Measurements from ENCODE around the gene CYFIP1.

The CYFIP1 gene

DNA sequence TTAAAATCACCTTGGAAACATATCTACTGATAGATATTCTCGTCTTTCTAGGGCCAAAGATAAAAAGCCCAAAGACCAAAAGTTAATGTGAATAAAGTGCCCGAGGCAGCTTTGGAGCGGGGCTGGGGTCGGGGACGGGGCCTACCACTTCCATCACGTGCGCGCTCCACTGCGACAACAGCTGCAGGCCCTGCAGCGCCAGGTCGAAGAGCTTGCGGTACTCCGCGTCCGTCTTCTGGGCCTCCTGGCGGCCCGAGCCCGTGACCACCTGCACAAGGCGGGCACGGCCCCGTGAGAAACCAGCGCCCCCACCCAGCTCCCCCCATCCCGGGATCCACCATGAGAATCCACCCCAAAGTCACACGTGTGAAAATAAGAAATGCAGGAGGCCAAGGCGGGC, 52.4 kb downstream of the CYFIP1 start:
- TF ChIP-seq, protein P1, sequence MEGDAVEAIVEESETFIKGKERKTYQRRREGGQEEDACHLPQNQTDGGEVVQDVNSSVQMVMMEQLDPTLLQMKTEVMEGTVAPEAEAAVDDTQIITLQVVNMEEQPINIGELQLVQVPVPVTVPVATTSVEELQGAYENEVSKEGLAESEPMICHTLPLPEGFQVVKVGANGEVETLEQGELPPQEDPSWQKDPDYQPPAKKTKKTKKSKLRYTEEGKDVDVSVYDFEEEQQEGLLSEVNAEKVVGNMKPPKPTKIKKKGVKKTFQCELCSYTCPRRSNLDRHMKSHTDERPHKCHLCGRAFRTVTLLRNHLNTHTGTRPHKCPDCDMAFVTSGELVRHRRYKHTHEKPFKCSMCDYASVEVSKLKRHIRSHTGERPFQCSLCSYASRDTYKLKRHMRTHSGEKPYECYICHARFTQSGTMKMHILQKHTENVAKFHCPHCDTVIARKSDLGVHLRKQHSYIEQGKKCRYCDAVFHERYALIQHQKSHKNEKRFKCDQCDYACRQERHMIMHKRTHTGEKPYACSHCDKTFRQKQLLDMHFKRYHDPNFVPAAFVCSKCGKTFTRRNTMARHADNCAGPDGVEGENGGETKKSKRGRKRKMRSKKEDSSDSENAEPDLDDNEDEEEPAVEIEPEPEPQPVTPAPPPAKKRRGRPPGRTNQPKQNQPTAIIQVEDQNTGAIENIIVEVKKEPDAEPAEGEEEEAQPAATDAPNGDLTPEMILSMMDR (IDR thresholded peaks at IDR 0.05; ENCODE audit: low read depth, low read length), result no peak
- DNase-seq (ENCODE audit: extremely low read depth, low read depth), result no peak

DNA sequence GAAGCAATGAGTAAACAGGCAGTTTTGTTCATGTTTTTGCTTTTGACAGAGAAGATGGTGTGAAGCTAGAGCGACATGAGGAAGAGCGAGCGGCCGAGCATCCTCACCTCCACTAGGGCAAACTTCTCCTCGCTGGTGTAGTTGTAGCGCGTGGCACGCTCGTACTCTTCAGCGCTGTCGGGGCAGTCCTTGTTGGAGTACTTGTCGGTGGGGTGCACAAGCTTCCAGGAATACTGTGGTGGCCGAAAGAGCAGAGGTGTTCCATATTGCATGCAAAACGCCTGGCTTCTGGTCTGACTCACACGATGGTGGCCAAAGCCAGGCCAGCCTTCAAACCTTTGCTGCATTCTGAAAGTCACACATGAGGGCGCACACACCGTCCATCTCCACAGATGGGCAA, 54.3 kb downstream of the CYFIP1 start:
- DNase-seq (ENCODE audit: extremely low read depth, low read depth), result no peak
- TF ChIP-seq, protein P1 (IDR thresholded peaks at IDR 0.05; ENCODE audit: low read depth, low read length), result no peak

DNA sequence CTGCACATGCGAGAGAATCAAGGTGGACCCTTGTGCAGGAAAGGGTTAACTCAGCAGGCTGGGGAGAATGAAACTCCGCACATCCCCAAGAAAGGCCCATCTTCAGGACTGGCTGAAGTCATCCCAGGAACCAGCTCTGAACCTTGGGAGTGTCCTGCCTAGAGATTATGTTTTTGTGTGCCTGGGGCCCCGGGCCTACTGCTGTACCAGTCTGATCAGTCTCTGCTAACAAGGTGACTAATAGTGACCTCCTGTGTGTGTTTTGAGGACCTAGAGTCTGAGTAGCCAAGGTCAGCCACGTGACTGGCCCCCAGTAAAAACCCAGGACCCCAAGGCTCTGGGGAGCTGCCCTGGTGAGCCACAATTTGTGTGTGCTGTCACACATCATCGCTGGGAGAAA, 58.2 kb downstream of the CYFIP1 start:
- TF ChIP-seq, protein P1 (IDR thresholded peaks at IDR 0.05; ENCODE audit: low read depth, low read length), result no peak
- DNase-seq (ENCODE audit: extremely low read depth, low read depth), result no peak

DNA sequence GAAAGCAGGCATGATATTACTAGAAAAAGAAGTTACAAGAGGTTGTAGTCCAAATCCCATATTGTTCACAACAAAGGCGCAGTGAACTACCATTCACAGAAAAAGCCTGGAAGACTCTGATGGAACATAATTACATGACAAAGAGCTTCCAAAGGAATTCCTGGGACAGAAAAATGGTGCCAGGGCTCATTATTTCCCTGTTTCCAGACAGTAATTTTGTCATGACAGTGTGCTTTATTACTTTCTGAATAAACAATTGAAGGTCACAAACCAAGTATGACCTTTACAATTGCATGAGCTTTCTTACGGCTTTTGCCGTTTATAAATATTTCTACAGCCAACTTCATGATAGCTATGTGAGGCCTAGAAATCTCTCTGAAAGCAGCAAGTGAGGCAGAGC, 61.0 kb downstream of the CYFIP1 start:
- TF ChIP-seq, protein P1 (IDR thresholded peaks at IDR 0.05; ENCODE audit: low read depth, low read length), result no peak
- DNase-seq (ENCODE audit: extremely low read depth, low read depth), result no peak

DNA sequence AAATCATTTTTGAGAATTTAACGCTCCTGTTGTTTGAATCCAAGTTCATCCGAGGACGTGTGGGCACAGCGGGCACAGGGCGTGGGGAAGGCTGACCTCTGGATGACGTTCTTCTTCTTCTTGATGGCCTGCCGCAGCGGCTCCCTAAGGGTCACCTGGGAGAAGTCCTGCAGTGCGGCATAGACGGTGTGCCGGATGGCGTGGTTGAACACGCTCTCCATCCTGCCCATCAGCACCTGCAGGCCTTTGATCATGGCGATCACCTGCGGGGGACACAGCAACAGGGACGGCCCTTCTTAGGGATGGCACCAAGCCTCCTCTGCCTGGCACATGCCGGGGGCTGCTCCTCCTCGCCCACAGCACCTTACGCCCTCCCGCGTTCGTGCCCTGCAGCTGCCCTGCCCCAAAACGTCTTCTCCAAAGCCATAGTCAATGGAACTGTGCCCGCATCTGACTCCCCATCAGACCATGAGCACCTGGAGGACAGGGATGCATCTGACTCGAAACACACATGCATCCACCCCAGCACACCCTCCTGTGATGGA, 61.5 kb downstream of the CYFIP1 start:
- TF ChIP-seq, protein P1 (IDR thresholded peaks at IDR 0.05; ENCODE audit: low read depth, low read length), result no peak
- no peak for DNase-seq (ENCODE audit: extremely low read depth, low read depth)

DNA sequence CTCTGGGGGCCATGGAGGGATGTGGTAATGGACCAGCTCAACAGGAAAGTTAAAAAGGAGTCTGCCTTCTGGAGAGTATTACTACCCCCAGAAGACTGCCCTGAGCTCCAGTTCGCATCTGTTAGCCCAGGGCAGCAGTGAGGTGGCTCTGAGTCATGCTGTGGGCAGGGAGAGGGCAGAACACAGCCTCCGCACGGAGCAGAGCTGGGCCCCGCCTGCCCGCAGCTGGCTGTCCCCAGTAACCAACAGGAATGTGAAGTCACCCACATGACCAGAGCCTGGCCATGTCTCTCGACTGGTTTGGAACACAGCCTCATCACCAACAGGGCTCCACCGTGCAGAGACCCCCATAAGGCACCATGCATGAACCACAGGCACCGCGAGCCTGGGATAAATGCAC, 62.1 kb downstream of the CYFIP1 start:
- DNase-seq (ENCODE audit: extremely low read depth, low read depth), result no peak
- TF ChIP-seq, protein P1 (IDR thresholded peaks at IDR 0.05; ENCODE audit: low read depth, low read length), result no peak

DNA sequence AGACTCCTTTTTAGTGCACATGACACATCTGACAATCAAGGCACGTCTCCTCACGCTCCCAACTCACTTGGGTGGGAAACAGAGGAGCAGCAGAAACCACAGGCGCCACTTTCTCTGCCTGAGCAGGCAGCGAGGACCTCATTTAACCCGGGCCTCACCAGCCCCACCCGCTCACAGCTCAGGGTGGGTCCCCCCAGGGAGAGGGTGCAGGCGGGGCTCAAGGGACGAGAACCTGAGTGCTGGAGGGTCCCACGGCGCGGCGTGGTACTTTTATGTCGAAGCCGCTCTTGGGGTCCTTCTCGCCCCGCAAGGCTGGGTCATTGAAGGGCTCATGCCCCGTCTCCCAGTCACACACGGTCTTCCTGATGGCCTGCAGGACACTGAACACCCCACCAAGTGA, 62.6 kb downstream of the CYFIP1 start:
- DNase-seq (ENCODE audit: extremely low read depth, low read depth), result no peak
- TF ChIP-seq, protein P1 (IDR thresholded peaks at IDR 0.05; ENCODE audit: low read depth, low read length), result no peak
